Heart left ventricle (tissue), 13 donors: ENCODE results near the gene CCR2.

Source experiments
- POLR2A ChIP-seq, 2 donors: fragments of 450-650 bp; IDR thresholded peaks; one replicate each; pipeline ENCODE4 v1.6.1; 2017; ENCODE audit warnings: antibody characterized with exemption in 2 of 2, mild to moderate bottlenecking in 2 of 2, moderate library complexity in 2 of 2
- TF ChIP-seq, protein P1 (sequence below), 12 donors: fragments of 200-600 bp; sonication (generic) in 4 of 12; IDR thresholded peaks; one replicate each; pipeline versions ENCODE4 v1.5.0 to v1.8.0; 2018 to 2022; ENCODE audit warnings: antibody characterized with exemption in 12 of 12, mild to moderate bottlenecking in 5 of 12
- donor health status: ischemic (EF 13 %, LVEDD 7.1; RV severe dilation, severe dysfunction).
- donor health status: DM: no; HTN: yes; CAD: no.
- donor health status: DM: no; HTN: no; CAD: no.
- donor health status: ischemic (EF 25% LVEDD 6.9; RV normal size, moderate dysfunction).
- donor health status: ischemic (EF 25% LVEDD 5.7; RV mildly dilated, moderate dysfunction).
- donor health status: ischemic (EF 35%, LVEDD 5.7; RV mildly dilated, moderate dysfunction).
- donor health status: nonischemic (EF 11% LVEDD 7.7; RV severe dilation, severe dysfunction).
- donor health status: DM: yes; HTN: yes; CAD: no.
- donor health status: PGD.
- donor health status: ischemic (EF 29% LVEDD 5.4; RV normal size, mild dysfunction).
- donor health status: nonischemic (EF 23%, LVEDD 6.1; RV moderate dilation, normal function).

DNA sequence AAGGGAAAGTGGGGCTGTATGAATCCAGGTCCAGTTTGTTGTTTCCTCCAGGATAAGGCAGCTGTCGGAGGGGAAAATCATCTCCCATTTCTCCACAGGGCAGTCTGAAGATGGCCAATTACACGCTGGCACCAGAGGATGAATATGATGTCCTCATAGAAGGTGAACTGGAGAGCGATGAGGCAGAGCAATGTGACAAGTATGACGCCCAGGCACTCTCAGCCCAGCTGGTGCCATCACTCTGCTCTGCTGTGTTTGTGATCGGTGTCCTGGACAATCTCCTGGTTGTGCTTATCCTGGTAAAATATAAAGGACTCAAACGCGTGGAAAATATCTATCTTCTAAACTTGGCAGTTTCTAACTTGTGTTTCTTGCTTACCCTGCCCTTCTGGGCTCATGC, 54.1 kb downstream of the CCR2 start:
- TF ChIP-seq, protein P1, sequence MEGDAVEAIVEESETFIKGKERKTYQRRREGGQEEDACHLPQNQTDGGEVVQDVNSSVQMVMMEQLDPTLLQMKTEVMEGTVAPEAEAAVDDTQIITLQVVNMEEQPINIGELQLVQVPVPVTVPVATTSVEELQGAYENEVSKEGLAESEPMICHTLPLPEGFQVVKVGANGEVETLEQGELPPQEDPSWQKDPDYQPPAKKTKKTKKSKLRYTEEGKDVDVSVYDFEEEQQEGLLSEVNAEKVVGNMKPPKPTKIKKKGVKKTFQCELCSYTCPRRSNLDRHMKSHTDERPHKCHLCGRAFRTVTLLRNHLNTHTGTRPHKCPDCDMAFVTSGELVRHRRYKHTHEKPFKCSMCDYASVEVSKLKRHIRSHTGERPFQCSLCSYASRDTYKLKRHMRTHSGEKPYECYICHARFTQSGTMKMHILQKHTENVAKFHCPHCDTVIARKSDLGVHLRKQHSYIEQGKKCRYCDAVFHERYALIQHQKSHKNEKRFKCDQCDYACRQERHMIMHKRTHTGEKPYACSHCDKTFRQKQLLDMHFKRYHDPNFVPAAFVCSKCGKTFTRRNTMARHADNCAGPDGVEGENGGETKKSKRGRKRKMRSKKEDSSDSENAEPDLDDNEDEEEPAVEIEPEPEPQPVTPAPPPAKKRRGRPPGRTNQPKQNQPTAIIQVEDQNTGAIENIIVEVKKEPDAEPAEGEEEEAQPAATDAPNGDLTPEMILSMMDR (IDR thresholded peaks at IDR 0.05) = no peak
- no peak for TF ChIP-seq POLR2A (IDR thresholded peaks at IDR 0.05)
